ENCODE measurements around the gene TRPM3. TPM values are rescaled to one million over a fixed set of nuclear protein-coding genes. Genes with fewer than 3 reads are reported as not detected.

The TRPM3 gene
- total RNA-seq, 8 experiments from 2014 or later = 0.09 to 2.3 (median 1.4) TPM

DNA sequence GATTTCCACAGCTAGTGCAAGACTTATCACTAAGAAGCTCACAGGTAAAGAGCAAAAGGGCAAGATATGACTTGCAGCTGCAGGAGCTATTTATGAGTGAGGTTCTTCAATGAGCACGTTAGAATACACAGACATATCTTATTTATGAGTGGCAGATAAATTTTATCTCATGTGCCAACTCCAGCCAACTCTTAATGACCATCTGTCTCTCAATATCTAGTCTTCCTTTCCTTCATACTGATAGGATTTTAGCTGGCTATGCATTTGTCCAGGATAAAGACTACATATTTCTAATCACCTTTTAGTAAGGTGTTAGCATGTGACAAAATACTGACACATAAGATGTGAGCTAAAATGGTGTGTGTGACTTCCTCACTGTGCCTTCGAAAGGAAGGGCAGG lies 304.5 kb downstream of the TRPM3 start:
- 0 to 80% (median 36%) methylated on average over 1 to 2 of the region's 2 CpGs; no CpG with 5 or more reads in 2 of the 10 experiments for WGBS, 10 experiments
- Histone ChIP-seq H3K27ac (no peak overlapping the region), H3K4me1 (replicated peaks in 1 of 2) (no peaks in the 10 kb centered on the region), H3K4me3 (no peak overlapping the region)
- no peak for ATAC-seq (replicated peaks in 6 of 8)
- in situ Hi-C loops (cut with MboI; ENCODE audit: low pct_unique_long_range_greater_than_20kb in 2 of 9, low sequenced_read_pairs in 9 of 9, unreplicated experiment in 9 of 9) = no loop called here

DNA sequence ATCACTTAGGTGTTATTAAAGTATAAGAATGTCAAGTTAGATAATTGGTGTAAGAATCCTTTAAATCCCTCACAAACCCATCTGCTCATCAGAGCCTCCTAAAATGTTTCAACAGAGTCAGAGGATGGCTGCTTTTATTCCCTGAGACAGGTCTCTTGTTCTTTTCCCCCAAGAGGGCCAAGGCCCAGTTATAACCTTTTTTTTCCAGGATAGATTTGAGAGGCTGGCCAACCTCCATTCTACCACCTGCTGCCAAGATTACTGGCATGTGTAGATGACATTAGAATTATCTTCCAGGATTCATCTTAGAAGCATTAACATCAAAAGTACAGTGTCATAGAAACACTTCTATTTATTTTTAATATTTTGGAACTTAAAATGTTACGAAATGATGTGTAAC lies 305.1 kb downstream of the TRPM3 start:
- ATAC-seq (replicated peaks in 6 of 8) = no peak
- H3K27ac ChIP-seq = no peak overlapping the region
- no peak overlapping the region for H3K4me3 ChIP-seq
- 0 to 100% (median 60%) methylated on average over 1 of the region's 1 CpG; no CpG with 5 or more reads in 3 of the 10 experiments for WGBS, 10 experiments
- in situ Hi-C loops (cut with MboI; ENCODE audit: low pct_unique_long_range_greater_than_20kb in 2 of 9, low sequenced_read_pairs in 9 of 9, unreplicated experiment in 9 of 9) = no loop called here
- H3K4me1 ChIP-seq (replicated peaks in 1 of 2) = no peaks in the 10 kb centered on the region

DNA sequence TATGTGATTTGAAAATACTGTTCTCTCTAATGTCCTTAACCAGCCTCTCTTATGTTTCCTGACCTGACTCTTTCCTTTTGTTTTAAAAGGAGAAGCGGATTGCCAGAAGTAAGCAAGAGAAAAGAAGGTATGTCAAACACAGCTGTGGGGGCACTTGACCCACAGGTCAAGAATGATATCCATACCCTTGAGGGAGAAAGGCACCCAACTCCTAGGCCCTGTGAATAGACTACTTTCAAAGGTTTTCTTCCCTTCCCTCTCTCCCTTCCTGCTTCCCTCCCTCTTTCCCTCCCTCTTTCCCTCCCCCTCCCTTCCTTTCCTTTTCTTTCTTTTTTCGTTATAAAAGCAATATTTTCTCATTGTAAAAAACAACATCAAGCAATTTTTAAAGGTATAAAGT lies 306.8 kb downstream of the TRPM3 start:
- ATAC-seq (replicated peaks in 6 of 8) = no peak
- no peak overlapping the region for H3K27ac ChIP-seq
- 0 to 83% (median 53%) methylated on average over 1 to 2 of the region's 2 CpGs; no CpG with 5 or more reads in 2 of the 10 experiments for WGBS, 10 experiments
- no peak overlapping the region for H3K4me3 ChIP-seq
- no peaks in the 10 kb centered on the region for H3K4me1 ChIP-seq (replicated peaks in 1 of 2)
- in situ Hi-C loops (cut with MboI; ENCODE audit: low pct_unique_long_range_greater_than_20kb in 2 of 9, low sequenced_read_pairs in 9 of 9, unreplicated experiment in 9 of 9) = no loop called here

DNA sequence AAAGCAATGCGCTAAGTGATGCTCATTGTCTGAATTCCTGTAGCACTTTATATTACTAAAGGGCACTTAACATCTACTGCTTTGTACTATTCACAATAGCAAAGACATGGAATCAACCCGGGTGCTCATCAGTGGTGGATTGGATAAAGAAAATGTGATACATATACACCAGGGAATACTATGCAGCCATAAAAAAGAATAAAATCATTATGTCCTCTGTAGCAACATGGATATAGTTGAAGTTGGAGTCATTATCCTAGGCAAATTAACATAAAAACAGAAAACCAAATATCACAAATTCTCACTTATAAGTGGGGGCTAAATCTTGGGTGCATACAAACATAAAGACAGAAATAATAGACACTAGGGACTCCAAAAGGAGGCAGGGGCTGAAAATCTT lies 308.3 kb downstream of the TRPM3 start:
- in situ Hi-C loops (cut with MboI; ENCODE audit: low pct_unique_long_range_greater_than_20kb in 2 of 9, low sequenced_read_pairs in 9 of 9, unreplicated experiment in 9 of 9) = no loop called here
- Histone ChIP-seq H3K27ac (no peak overlapping the region), H3K4me3 (no peak overlapping the region), H3K4me1 (replicated peaks in 1 of 2) (no peaks in the 10 kb centered on the region)
- 50 to 100% (median 100%) methylated on average over 2 of the region's 2 CpGs; no CpG with 5 or more reads in 3 of the 10 experiments for WGBS, 10 experiments
- no peak for ATAC-seq (replicated peaks in 6 of 8)

DNA sequence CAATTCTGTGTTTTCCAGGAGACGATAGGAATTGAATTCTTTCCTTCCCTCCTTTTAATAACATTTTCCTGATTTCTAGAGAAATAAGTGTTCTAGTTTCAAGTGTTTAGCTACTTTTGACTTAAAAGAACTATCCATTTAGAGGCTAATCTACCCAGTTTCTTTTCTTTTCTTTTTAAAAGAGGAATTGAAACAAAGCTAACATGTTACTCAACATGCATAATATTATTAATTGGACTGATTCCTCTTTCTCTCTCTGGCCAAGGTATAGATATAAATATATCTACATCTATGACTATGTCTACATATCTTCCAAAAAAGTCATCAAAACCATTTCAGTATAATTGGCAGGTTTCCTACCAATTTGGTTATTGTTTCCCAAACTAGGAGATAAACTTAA lies 309.8 kb downstream of the TRPM3 start:
- ATAC-seq (replicated peaks in 6 of 8) = no peak
- in situ Hi-C loops (cut with MboI; ENCODE audit: low pct_unique_long_range_greater_than_20kb in 2 of 9, low sequenced_read_pairs in 9 of 9, unreplicated experiment in 9 of 9) = no loop called here
- no peak overlapping the region for H3K27ac ChIP-seq
- no peak overlapping the region for H3K4me3 ChIP-seq
- 0 to 100% (median 40%) methylated on average over 1 of the region's 1 CpG; no CpG with 5 or more reads in 1 of the 10 experiments for WGBS, 10 experiments
- H3K4me1 ChIP-seq (replicated peaks in 1 of 2) = no peaks in the 10 kb centered on the region

DNA sequence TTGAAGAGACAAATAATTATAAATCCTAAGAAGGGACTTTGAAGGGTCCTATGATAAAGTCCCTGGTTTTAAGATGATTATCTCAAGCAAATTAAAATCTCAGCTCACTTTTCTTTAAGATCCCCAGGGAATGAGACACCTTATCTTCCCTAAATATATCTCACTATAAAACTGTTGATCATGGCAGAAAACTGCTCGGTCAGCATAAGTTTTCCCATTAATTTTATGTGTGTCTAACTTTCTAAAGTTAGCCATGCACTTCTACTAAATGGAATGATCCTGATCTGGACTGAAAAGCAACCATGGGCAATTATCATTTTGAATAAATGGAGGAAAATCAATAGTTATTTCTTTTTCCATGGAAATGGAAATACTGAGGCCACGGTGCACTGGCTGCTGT lies 314.5 kb downstream of the TRPM3 start:
- 0 to 100% (median 59%) methylated on average over 1 to 2 of the region's 2 CpGs; no CpG with 5 or more reads in 2 of the 10 experiments for WGBS, 10 experiments
- in situ Hi-C loops (cut with MboI; ENCODE audit: low pct_unique_long_range_greater_than_20kb in 2 of 9, low sequenced_read_pairs in 9 of 9, unreplicated experiment in 9 of 9) = no loop called here
- Histone ChIP-seq H3K27ac (no peak overlapping the region), H3K4me1 (replicated peaks in 1 of 2) (no peaks in the 10 kb centered on the region), H3K4me3 (no peak overlapping the region)
- no peak for ATAC-seq (replicated peaks in 6 of 8)

DNA sequence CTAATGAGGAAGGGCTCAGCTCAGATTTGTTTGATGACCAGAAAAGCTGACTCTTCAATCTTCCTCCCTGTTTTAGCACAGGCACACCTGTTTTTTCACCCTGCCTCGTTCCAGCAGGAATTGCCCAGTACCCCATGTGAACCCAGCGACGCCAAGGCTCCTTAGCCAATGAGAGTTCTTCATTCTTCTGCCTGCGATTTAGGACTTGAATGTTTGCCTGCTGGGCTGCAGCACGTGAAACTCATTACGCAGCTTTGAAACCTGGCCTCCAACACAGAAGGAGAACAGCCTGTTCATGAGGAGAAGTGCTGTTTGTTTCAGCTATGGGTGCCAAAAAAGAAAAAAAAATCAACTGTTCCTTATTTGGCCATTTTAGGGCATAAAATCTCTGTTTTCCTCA lies 315.5 kb downstream of the TRPM3 start:
- in situ Hi-C loops (cut with MboI; ENCODE audit: low pct_unique_long_range_greater_than_20kb in 2 of 9, low sequenced_read_pairs in 9 of 9, unreplicated experiment in 9 of 9) = no loop called here
- H3K4me1 ChIP-seq (replicated peaks in 1 of 2) = peaks cover 0 to 8% of the 10 kb centered on the region in 2 donors
- 0 to 100% (median 67%) methylated on average over 1 to 6 of the region's 6 CpGs; no CpG with 5 or more reads in 1 of the 10 experiments for WGBS, 10 experiments
- peak in 1 of 8 experiments; percentile 45 for ATAC-seq (replicated peaks in 6 of 8)
- H3K27ac ChIP-seq = no peak overlapping the region
- H3K4me3 ChIP-seq = no peak overlapping the region

DNA sequence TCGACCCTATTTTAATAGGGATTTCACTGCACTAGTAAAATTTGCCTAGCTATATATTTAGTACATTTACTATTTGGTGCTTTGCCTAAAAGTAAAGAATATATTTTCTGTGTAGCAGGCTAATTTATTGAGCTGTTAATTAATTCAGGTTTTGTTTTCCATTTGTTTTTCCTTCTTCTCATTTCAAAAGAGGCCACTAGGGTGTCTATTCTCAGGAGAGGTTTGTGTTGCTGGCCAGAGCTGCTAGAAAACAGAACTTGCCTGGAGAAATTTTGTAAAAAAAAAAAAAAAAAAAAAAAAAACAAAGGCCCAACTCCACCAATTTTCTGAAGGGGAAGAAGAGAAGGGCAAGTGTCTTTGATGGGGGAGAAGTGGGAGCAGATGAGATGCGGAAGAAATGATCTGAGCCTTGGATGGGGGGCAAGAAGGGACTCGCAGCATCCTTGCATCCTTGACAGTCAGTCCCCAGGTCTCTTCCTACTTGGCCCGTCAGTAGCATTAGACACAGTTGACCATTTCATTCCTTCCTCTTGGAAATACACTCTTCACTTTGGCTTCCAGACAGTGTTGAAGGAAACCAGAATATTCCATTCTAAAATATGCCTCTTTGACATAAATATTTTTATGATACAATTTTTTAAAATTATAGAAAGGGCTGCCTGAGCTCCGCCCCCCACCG lies 318.5 kb downstream of the TRPM3 start:
- Histone ChIP-seq H3K4me3 (no peak overlapping the region), H3K4me1 (replicated peaks in 1 of 2) (peaks cover 0 to 8% of the 10 kb centered on the region in 2 donors), H3K27ac (no peak overlapping the region)
- 34 to 96% (median 82%) methylated on average over 1 to 6 of the region's 6 CpGs for WGBS, 10 experiments
- ATAC-seq (replicated peaks in 6 of 8) = no peak
- in situ Hi-C loops (cut with MboI; ENCODE audit: low pct_unique_long_range_greater_than_20kb in 2 of 9, low sequenced_read_pairs in 9 of 9, unreplicated experiment in 9 of 9) = no loop called here

DNA sequence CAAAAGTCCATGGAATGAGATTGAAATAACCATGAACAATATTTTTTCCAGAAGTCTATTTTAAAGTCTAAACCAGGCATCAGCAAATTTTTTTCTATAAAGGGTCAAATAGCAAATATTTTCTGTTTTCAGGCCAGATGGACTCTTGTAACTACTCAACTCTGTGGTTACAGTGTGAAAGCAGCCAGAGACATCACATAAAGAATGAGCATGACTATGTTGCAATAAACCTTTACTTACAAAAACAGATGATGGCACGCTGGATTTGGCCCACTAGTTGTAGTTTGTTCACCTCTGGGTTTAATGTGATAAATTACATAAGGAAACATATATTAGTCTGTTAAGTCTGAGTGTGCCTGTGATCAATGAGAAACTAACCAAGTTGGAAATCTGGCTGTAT lies 319.2 kb downstream of the TRPM3 start:
- no peak for ATAC-seq (replicated peaks in 6 of 8)
- 0 to 57% (median 0%) methylated on average over 1 of the region's 1 CpG; no CpG with 5 or more reads in 4 of the 10 experiments for WGBS, 10 experiments
- peaks cover 0 to 8% of the 10 kb centered on the region in 2 donors for H3K4me1 ChIP-seq (replicated peaks in 1 of 2)
- in situ Hi-C loops (cut with MboI; ENCODE audit: low pct_unique_long_range_greater_than_20kb in 2 of 9, low sequenced_read_pairs in 9 of 9, unreplicated experiment in 9 of 9) = no loop called here
- no peak overlapping the region for H3K27ac ChIP-seq
- H3K4me3 ChIP-seq = no peak overlapping the region

DNA sequence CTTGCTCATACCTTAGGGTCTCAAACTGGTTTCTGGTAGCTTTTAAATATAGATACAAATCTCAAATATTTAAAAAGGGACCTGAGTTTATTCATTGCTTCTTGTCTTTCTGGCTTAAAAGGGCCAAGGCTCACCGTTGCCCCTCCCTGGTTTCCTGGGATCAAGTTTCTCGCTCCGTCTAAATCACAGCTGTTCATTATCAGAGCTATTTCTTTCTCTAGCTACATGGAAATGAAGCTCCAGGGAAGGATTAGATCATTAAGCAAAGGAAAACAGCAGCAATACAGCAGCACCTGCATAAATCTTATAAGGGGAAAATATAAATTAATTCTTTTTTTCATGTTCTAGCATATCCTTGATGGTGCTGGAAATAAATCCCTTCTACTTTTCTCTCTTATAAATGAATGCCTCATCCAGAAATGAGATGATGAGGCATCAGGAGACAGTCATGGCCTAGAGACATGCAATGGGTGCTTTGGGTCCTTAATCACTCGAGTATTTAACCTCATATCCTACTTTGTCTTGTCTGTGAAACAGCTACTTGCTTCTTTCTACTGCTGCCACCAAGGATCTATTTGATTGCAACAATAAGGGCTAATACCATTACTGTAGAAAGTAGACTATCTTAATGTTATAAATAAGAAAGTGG lies 320.1 kb downstream of the TRPM3 start:
- in situ Hi-C loops (cut with MboI; ENCODE audit: low pct_unique_long_range_greater_than_20kb in 2 of 9, low sequenced_read_pairs in 9 of 9, unreplicated experiment in 9 of 9) = no loop called here
- ATAC-seq (replicated peaks in 6 of 8) = peak in 4 of 8 experiments; percentile 44 to 92 (median 56)
- 0 to 80% (median 41%) methylated on average over 1 to 4 of the region's 4 CpGs; no CpG with 5 or more reads in 2 of the 10 experiments for WGBS, 10 experiments

DNA sequence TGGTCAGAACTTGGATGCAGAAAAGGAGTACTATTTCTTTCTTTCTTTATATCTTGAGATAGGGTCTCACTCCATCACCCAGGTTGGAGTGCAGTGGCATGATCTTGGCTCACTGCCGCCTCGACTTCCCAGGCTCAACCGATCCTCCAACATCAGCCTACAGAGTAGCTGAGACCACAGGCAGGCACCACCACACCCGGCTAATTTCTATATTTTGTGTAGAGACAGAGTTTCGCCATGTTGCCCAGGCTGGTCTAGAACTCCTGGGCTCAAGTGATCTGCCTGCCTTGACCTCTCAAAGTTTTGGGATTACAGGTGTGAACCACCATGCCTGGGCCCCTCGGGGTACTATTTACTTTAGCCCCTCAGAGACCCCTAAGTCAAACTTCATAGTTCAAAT lies 323.4 kb downstream of the TRPM3 start:
- H3K27ac ChIP-seq = no peak overlapping the region

More for the DNA sequence above, 320.1 kb downstream of the TRPM3 start:
- Histone ChIP-seq H3K27ac (no peak overlapping the region), H3K4me3 (no peak overlapping the region), H3K4me1 (replicated peaks in 1 of 2) (peaks cover 0 to 8% of the 10 kb centered on the region in 2 donors)

DNA sequence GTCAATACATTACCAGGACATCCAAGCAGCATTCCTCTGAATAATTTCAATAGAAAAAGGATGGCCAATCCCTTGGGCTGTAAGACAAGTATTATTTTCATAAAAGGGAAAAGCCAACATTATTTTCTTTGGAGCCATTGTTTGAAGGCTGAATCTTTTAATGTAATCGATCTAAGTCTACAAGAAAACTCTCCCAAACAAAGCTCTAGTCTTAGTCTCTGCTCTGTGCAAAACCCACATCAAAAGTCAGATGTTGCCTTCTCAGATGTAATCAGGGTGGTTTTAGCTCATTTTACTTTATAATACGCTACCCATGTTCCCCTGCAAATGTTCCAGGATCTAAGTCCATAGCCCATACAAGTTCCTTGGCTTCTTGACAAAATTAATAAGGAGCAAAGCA lies 325.6 kb downstream of the TRPM3 start:
- WGBS, 10 experiments = 0 to 100% (median 79%) methylated on average over 1 to 2 of the region's 2 CpGs; no CpG with 5 or more reads in 3 of the 10 experiments
- H3K27ac ChIP-seq = no peak overlapping the region
- H3K4me1 ChIP-seq (replicated peaks in 1 of 2) = peaks cover 4 to 13% of the 10 kb centered on the region in 2 donors
- no peak overlapping the region for H3K4me3 ChIP-seq
- no peak for ATAC-seq (replicated peaks in 6 of 8)
- in situ Hi-C loops (cut with MboI; ENCODE audit: low pct_unique_long_range_greater_than_20kb in 2 of 9, low sequenced_read_pairs in 9 of 9, unreplicated experiment in 9 of 9) = loop anchor here in 1 of 9 experiments (25.0 kb wide), 1 partner anchor 109 kb away; no protein-coding TSS in a partner anchor

More for the DNA sequence above, 323.4 kb downstream of the TRPM3 start:
- Histone ChIP-seq H3K4me3 (no peak overlapping the region), H3K4me1 (replicated peaks in 1 of 2) (peaks cover 4 to 21% of the 10 kb centered on the region in 2 donors)
- in situ Hi-C loops (cut with MboI; ENCODE audit: low pct_unique_long_range_greater_than_20kb in 2 of 9, low sequenced_read_pairs in 9 of 9, unreplicated experiment in 9 of 9) = loop anchor here in 1 of 9 experiments (25.0 kb wide), 1 partner anchor 111 kb away; no protein-coding TSS in a partner anchor
- ATAC-seq (replicated peaks in 6 of 8) = no peak
- WGBS, 10 experiments = 11 to 100% (median 90%) methylated on average over 2 to 6 of the region's 6 CpGs; no CpG with 5 or more reads in 1 of the 10 experiments

DNA sequence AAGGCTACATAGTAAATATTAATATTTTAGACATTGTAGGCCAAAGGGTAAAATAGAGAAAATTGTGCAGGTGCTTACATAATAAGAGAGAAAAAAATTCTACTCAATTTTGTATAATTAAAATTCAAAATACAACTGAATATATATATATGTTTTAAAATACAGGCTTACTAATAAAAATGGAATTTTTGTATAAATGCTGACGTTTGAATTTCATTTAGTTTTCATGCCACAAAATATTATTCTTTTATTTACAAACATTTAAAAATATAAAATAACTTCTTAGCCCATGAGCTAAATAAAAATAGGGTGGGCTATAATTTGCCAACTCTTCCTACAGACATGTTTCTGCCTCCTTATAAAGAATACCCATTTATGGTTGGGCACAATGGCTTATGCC lies 328.6 kb downstream of the TRPM3 start:
- H3K27ac ChIP-seq = no peak overlapping the region
- WGBS, 10 experiments = 0 to 100% (median 71%) methylated on average over 1 of the region's 1 CpG
- no peak overlapping the region for H3K4me3 ChIP-seq
- H3K4me1 ChIP-seq (replicated peaks in 1 of 2) = peaks cover 4 to 13% of the 10 kb centered on the region in 2 donors
- no peak for ATAC-seq (replicated peaks in 6 of 8)
- in situ Hi-C loops (cut with MboI; ENCODE audit: low pct_unique_long_range_greater_than_20kb in 2 of 9, low sequenced_read_pairs in 9 of 9, unreplicated experiment in 9 of 9) = loop anchor here in 1 of 9 experiments (25.0 kb wide), 1 partner anchor 105 kb away; no protein-coding TSS in a partner anchor
